HEK293 (cell line): ENCODE results near the gene MAP1LC3B2.
A peak's percentile ranks its signal among the peaks of the same experiment; 100 is the strongest.
"Not testable (repeated sequence)": the region's sequence is repeated elsewhere in the genome, so short reads cannot be mapped to it uniquely, and the experiment has no call there.

Source experiments
- CTCF ChIA-PET: fragments of 350-600 bp; formaldehyde crosslinking; extraction: SDS; loops from one replicate; lab custom pipeline; 2021; ENCODE audit warnings: antibody characterized with exemption; lab: Yijun Ruan, JAX
- POLR2A ChIA-PET: fragments of 300-600 bp; formaldehyde crosslinking; extraction: SDS; loops from one replicate; lab custom pipeline; 2020; ENCODE audit warnings: antibody characterized with exemption, inconsistent platforms; lab: Yijun Ruan, JAX
- H3K27ac ChIP-seq: fragments of 200-500 bp; sonication (Bioruptor generic); 2 replicates; pipeline ENCODE4 v1.5.1; 2014; ENCODE audit warnings: low read depth, low read length, control low read depth, inconsistent platforms; ENCODE audit errors: extremely low read depth
- H3K36me3 ChIP-seq, 2 experiments: fragments of 200-500 bp in 1 of 2; sonication (Bioruptor generic) in 1 of 2; 1 replicate in 1 of 2; 2 replicates in 1 of 2; pipeline ENCODE4 v1.5.1; 2014 to 2017; ENCODE audit warnings: inconsistent platforms in 2 of 2, low read length in 2 of 2; ENCODE audit not compliant: control insufficient read depth in 2 of 2, insufficient read depth in 1 of 2
- H3K4me1 ChIP-seq: fragments of 200-500 bp; sonication (Bioruptor generic); 2 replicates; pipeline ENCODE4 v1.5.1; 2014; ENCODE audit warnings: mild to moderate bottlenecking, low read length, inconsistent platforms; ENCODE audit not compliant: control insufficient read depth, insufficient read depth
- H3K4me3 ChIP-seq: 2 replicates; pipeline ENCODE4 v1.5.1; 2011; ENCODE audit warnings: low read depth, mild to moderate bottlenecking, control low read depth, low read length, moderate library complexity
- H3K9me3 ChIP-seq: fragments of 200-500 bp; sonication (Bioruptor generic); 2 replicates; pipeline ENCODE4 v1.5.1; 2014; ENCODE audit warnings: low read depth, low read length, inconsistent platforms; ENCODE audit not compliant: control insufficient read depth, insufficient read depth
- HOXD13 ChIP-seq: sonication (generic); formaldehyde crosslinking; IDR thresholded peaks from 2 replicates; pipeline ENCODE4 v1.8.0; 2022; ENCODE audit warnings: missing genetic modification reagents, borderline replicate concordance
- PRDM1 ChIP-seq: fragments of 450-650 bp; formaldehyde crosslinking; IDR thresholded peaks from 2 replicates; pipeline ENCODE4; 2016; ENCODE audit warnings: missing biosample characterization, missing genetic modification characterization
- SALL2 ChIP-seq: fragments of 450-650 bp; formaldehyde crosslinking; IDR thresholded peaks from 2 replicates; pipeline ENCODE4 v1.5.0; 2017; ENCODE audit warnings: missing biosample characterization, mild to moderate bottlenecking, missing genetic modification characterization, borderline replicate concordance
- TSHZ1 ChIP-seq: fragments of 450-650 bp; formaldehyde crosslinking; IDR thresholded peaks from 2 replicates; pipeline ENCODE4 v1.5.1; 2016; ENCODE audit warnings: missing biosample characterization, missing genetic modification characterization, borderline replicate concordance
- ZBTB48 ChIP-seq: fragments of 450-650 bp; formaldehyde crosslinking; IDR thresholded peaks from 2 replicates; pipeline ENCODE4 v1.5.1; 2016; ENCODE audit warnings: missing biosample characterization, missing genetic modification characterization
- ZIC2 ChIP-seq: fragments of 450-650 bp; formaldehyde crosslinking; IDR thresholded peaks from 2 replicates; pipeline ENCODE4 v1.5.1; 2016; ENCODE audit warnings: missing biosample characterization, missing genetic modification characterization
- ZNF112 ChIP-seq: fragments of 450-650 bp; formaldehyde crosslinking; IDR thresholded peaks from 2 replicates; pipeline ENCODE4 v1.5.0; 2017; ENCODE audit warnings: missing biosample characterization, missing genetic modification characterization
- ZNF354C ChIP-seq: fragments of 450-650 bp; formaldehyde crosslinking; IDR thresholded peaks from 2 replicates; pipeline ENCODE4 v1.5.1; 2016; ENCODE audit warnings: missing biosample characterization, missing genetic modification characterization, low read depth, borderline replicate concordance
- ZNF529 ChIP-seq: fragments of 450-650 bp; formaldehyde crosslinking; IDR thresholded peaks from 2 replicates; pipeline ENCODE4 v1.5.1; 2017; ENCODE audit warnings: missing genetic modification characterization, missing biosample characterization; ENCODE audit not compliant: insufficient replicate concordance
- ZNF626 ChIP-seq: fragments of 450-650 bp; sonication (Bioruptor Pico); formaldehyde crosslinking; IDR thresholded peaks from 2 replicates; pipeline ENCODE4 v1.5.1; 2018; ENCODE audit warnings: missing biosample characterization, missing genetic modification characterization, inconsistent platforms
- ZNF629 ChIP-seq: fragments of 450-650 bp; formaldehyde crosslinking; IDR thresholded peaks from 2 replicates; pipeline ENCODE4 v1.5.1; 2017; ENCODE audit warnings: missing biosample characterization, missing genetic modification characterization
- ZNF677 ChIP-seq: fragments of 450-650 bp; IDR thresholded peaks from 2 replicates; pipeline ENCODE4 v1.5.0; 2018; ENCODE audit warnings: missing biosample characterization, mild to moderate bottlenecking, missing genetic modification characterization, moderate library complexity
- ZNF692 ChIP-seq: fragments of 450-650 bp; formaldehyde crosslinking; IDR thresholded peaks from 2 replicates; pipeline ENCODE4 v1.5.1; 2016; ENCODE audit warnings: missing biosample characterization, missing genetic modification characterization
- ZSCAN30 ChIP-seq: fragments of 450-650 bp; IDR thresholded peaks from 2 replicates; pipeline ENCODE4 v1.5.1; 2018; ENCODE audit warnings: missing biosample characterization, mild to moderate bottlenecking, missing genetic modification characterization, moderate library complexity
- TF ChIP-seq, protein P1 (sequence below): fragments of 450-650 bp; formaldehyde crosslinking; IDR thresholded peaks from 2 replicates; pipeline ENCODE4 v1.5.1; 2016; ENCODE audit warnings: missing biosample characterization, missing genetic modification characterization
- TF ChIP-seq, protein P2 (sequence below): fragments of 450-650 bp; formaldehyde crosslinking; IDR thresholded peaks from 2 replicates; pipeline ENCODE4 v1.5.1; 2016; ENCODE audit warnings: missing biosample characterization, missing genetic modification characterization
- TF ChIP-seq, protein P3 (sequence below): fragments of 450-650 bp; formaldehyde crosslinking; IDR thresholded peaks from 2 replicates; pipeline ENCODE4 v1.5.1; 2017; ENCODE audit warnings: missing biosample characterization, missing genetic modification characterization

The MAP1LC3B2 gene

GRCh38 chr12:116563262-116563661 lies 4.1 kb downstream of the MAP1LC3B2 start:
- no peaks in the 10 kb centered on the region for H3K9me3 ChIP-seq
- TF ChIP-seq TSHZ1 (tag by site-specific recombination): no peak
- TF ChIP-seq ZNF529: peak; percentile 42
- POLR2A ChIA-PET: no interaction called here
- no peaks in the 10 kb centered on the region for H3K36me3 ChIP-seq
- H3K4me3 ChIP-seq: no peak overlapping the region
- no peak overlapping the region for H3K27ac ChIP-seq
- no peaks in the 10 kb centered on the region for H3K4me1 ChIP-seq
- CTCF ChIA-PET: no interaction called here

DNA sequence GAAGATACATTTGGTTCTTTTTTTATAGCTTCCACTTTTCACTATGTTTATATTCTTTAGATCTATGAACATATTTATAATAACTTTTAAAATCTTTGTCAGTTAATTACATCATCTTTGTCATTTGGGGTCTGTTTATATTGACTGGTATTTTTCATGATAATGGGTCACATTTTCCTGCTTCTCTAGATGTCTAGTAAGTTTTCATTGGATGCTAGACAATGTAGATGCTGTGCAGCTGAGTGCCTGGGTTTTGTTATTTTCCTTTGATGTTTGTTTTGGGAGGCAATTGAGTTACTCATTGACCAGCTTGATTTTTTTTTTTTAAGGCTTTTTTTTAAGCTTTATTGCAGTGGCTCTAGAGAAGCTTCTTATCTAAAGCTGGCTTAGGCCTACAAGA lies 4.9 kb downstream of the MAP1LC3B2 start:
- POLR2A ChIA-PET: no interaction called here

DNA sequence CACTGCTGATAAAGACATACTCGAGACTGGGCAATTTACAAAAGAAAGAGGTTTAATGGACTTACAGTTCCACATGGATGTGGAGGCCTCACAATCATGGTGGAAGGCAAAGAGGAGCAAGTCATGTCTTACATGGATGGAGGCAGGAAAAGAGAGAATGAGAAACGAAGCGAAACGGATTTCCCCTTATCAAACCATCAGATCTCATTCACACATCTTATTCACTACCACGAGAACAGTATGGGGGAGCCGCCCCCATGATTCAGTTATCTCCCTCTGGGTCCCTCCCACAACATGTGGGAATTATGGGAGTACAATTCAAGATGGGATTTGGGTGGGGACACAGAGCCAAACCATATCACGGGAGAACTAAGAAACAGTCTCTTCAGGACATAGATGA lies 6.0 kb downstream of the MAP1LC3B2 start:
- CTCF ChIA-PET, H3K9me3 ChIP-seq, H3K36me3 ChIP-seq, POLR2A ChIA-PET, H3K4me1 ChIP-seq, H3K4me3 ChIP-seq, H3K27ac ChIP-seq: not testable (repeated sequence)

More for the DNA sequence above, 4.9 kb downstream of the MAP1LC3B2 start:
- H3K27ac ChIP-seq: no peak overlapping the region
- no peaks in the 10 kb centered on the region for H3K36me3 ChIP-seq
- TF ChIP-seq ZNF629 (tag by site-specific recombination): no peak
- TF ChIP-seq, protein P1, sequence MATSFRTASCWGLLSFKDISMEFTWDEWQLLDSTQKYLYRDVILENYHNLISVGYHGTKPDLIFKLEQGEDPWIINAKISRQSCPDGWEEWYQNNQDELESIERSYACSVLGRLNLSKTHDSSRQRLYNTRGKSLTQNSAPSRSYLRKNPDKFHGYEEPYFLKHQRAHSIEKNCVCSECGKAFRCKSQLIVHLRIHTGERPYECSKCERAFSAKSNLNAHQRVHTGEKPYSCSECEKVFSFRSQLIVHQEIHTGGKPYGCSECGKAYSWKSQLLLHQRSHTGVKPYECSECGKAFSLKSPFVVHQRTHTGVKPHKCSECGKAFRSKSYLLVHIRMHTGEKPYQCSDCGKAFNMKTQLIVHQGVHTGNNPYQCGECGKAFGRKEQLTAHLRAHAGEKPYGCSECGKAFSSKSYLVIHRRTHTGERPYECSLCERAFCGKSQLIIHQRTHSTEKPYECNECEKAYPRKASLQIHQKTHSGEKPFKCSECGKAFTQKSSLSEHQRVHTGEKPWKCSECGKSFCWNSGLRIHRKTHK (tag by site-specific recombination): peak; percentile 95
- no peaks in the 10 kb centered on the region for H3K4me1 ChIP-seq
- no peak overlapping the region for H3K4me3 ChIP-seq
- CTCF ChIA-PET: no interaction called here
- H3K9me3 ChIP-seq: no peaks in the 10 kb centered on the region

- POLR2A ChIA-PET: no interaction called here
- no peak overlapping the region for H3K27ac ChIP-seq
- H3K9me3 ChIP-seq: no peaks in the 10 kb centered on the region
- no peaks in the 10 kb centered on the region for H3K4me1 ChIP-seq
- CTCF ChIA-PET: no interaction called here
- no peak for TF ChIP-seq ZNF677 (tag by site-specific recombination)
- no peak for TF ChIP-seq HOXD13
- TF ChIP-seq, protein P2, sequence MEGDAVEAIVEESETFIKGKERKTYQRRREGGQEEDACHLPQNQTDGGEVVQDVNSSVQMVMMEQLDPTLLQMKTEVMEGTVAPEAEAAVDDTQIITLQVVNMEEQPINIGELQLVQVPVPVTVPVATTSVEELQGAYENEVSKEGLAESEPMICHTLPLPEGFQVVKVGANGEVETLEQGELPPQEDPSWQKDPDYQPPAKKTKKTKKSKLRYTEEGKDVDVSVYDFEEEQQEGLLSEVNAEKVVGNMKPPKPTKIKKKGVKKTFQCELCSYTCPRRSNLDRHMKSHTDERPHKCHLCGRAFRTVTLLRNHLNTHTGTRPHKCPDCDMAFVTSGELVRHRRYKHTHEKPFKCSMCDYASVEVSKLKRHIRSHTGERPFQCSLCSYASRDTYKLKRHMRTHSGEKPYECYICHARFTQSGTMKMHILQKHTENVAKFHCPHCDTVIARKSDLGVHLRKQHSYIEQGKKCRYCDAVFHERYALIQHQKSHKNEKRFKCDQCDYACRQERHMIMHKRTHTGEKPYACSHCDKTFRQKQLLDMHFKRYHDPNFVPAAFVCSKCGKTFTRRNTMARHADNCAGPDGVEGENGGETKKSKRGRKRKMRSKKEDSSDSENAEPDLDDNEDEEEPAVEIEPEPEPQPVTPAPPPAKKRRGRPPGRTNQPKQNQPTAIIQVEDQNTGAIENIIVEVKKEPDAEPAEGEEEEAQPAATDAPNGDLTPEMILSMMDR (tag by site-specific recombination): no peak
- no peak for TF ChIP-seq ZNF626
- TF ChIP-seq, protein P1 (tag by site-specific recombination): no peak
- no peak for TF ChIP-seq ZSCAN30 (tag by site-specific recombination)
- no peak for TF ChIP-seq SALL2
- no peak for TF ChIP-seq PRDM1 (tag by site-specific recombination)
- TF ChIP-seq ZNF354C (tag by site-specific recombination): no peak
- TF ChIP-seq ZBTB48 (tag by site-specific recombination): no peak
- TF ChIP-seq ZIC2 (tag by site-specific recombination): no peak
- TF ChIP-seq ZNF112 (tag by site-specific recombination): no peak
- TF ChIP-seq, protein P3, sequence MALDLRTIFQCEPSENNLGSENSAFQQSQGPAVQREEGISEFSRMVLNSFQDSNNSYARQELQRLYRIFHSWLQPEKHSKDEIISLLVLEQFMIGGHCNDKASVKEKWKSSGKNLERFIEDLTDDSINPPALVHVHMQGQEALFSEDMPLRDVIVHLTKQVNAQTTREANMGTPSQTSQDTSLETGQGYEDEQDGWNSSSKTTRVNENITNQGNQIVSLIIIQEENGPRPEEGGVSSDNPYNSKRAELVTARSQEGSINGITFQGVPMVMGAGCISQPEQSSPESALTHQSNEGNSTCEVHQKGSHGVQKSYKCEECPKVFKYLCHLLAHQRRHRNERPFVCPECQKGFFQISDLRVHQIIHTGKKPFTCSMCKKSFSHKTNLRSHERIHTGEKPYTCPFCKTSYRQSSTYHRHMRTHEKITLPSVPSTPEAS (tag by site-specific recombination): no peak
- TF ChIP-seq ZNF692 (tag by site-specific recombination): no peak
- TF ChIP-seq, all 188 proteins: peak for 0
- Histone ChIP-seq H3K36me3 (no peaks in the 10 kb centered on the region), H3K4me3 (no peak overlapping the region)
Observed at GRCh38 chr12:116565963-116566362, 6.8 kb downstream of the MAP1LC3B2 start.
